Measurements from ENCODE around the gene RALGDS. TPM values are rescaled to one million over a fixed set of nuclear protein-coding genes. Genes with fewer than 3 reads are reported as not detected.
"Not testable (repeated sequence)": the region's sequence is repeated elsewhere in the genome, so short reads cannot be mapped to it uniquely, and the experiment has no call there.

RALGDS gene
- total and polyA plus RNA-seq, 2 donors (not counting 1 experiment from before 2014, with no cell fraction given): 62.4 to 88.0 TPM

DNA sequence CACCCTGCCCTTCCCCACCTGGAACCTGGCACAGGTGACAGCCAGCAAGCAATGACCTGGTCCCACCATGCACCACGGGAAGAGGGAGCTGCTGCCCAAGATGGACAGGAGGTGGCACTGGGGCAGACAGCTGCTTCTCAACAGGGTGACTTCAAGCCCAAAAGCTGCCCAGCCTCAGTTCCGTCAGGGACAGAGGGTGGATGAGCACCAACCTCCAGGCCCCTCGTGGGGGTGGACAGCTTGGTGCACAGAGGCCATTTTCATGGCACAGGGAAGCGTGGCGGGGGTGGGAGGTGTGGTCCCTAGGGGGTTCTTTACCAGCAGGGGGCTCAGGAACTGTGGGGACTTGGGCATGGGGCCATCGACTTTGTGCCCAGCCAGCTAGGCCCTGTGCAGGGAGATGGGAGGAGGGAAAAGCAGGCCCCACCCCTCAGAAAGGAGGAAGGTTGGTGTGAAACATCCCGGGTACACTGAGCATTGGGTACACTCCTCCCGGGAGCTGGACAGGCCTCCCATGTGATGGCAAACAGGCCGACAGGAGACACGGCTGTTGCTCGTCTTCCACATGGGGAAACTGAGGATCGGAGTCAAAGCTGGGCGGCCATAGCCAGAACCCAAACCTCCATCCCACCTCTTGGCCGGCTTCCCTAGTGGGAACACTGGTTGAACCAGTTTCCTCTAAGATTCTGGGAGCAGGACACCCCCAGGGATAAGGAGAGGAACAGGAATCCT is 57.4 kb downstream of the RALGDS start:
- Histone ChIP-seq H3K4me1 (ENCODE audit: control insufficient read depth in 2 of 2, insufficient read depth in 2 of 2, low read length in 2 of 2) (peaks cover 9 to 18% of the 10 kb centered on the region in 2 donors), H3K36me3 (replicated peaks in 1 of 2; ENCODE audit: control extremely low read depth in 1 of 2, control insufficient read depth in 1 of 2, extremely low read depth in 1 of 2, insufficient read depth in 2 of 2, low read length in 1 of 2) (no peaks in the 10 kb centered on the region), H2AFZ (ENCODE audit: insufficient read depth, low read depth, low read length, poor library complexity, severe bottlenecking) (no peak overlapping the region), H3K27ac (ENCODE audit: low read length in 2 of 2) (no peak overlapping the region), H3K79me2 (ENCODE audit: control insufficient read depth, insufficient read depth, low read length) (no peaks in the 10 kb centered on the region), H3K9me3 (ENCODE audit: control extremely low read depth in 1 of 3, control insufficient read depth in 2 of 3, insufficient read depth in 1 of 3, low read length in 2 of 3) (no peaks in the 10 kb centered on the region), H3K9ac (ENCODE audit: low read length) (no peak overlapping the region), H3K4me2 (replicated peaks; ENCODE audit: low read depth, low read length, poor library complexity, severe bottlenecking) (no peak overlapping the region), H3K27me3 (replicated peaks in 1 of 4; ENCODE audit: control extremely low read depth in 1 of 4, control insufficient read depth in 3 of 4, insufficient read depth in 4 of 4, low read length in 3 of 4) (no peaks in the 10 kb centered on the region), H4K20me1 (ENCODE audit: control insufficient read depth, insufficient read depth, low read length, poor library complexity, severe bottlenecking) (no peaks in the 10 kb centered on the region), H3K4me3 (ENCODE audit: control extremely low read depth in 1 of 5, extremely low read depth in 1 of 5, insufficient read depth in 1 of 5, low read depth in 2 of 5, low read length in 4 of 5) (no peak overlapping the region)
- intact Hi-C loops (cut with micrococcal nuclease): no loop called here
- DNase-seq (no peak), ATAC-seq (ENCODE audit: low read depth) (no peak)
- no peaks in the 10 kb centered on the region for H3K9me3 Mint-ChIP-seq (ENCODE audit: insufficient read depth)
- H3K27ac Mint-ChIP-seq: no peak overlapping the region
- no peak overlapping the region for H3K4me3 Mint-ChIP-seq
- H3K27me3 Mint-ChIP-seq: no peaks in the 10 kb centered on the region
- ChIA-PET POLR2A (no interaction called here), CTCF (no interaction called here)
- TF ChIP-seq CTCF (IDR thresholded peaks at IDR 0.05) (no peak), EZH2 (IDR thresholded peaks at IDR 0.05; ENCODE audit: borderline replicate concordance, insufficient read depth, low read depth, low read length, poor library complexity, severe bottlenecking) (no peak)
- peaks cover 15% of the 10 kb centered on the region for H3K4me1 Mint-ChIP-seq
- WGBS (ENCODE audit: insufficient coverage): 88% methylated on average over 14 of the region's 14 CpGs

- DNase-seq (no peak), ATAC-seq (ENCODE audit: low read depth) (no peak)
- Histone ChIP-seq H3K79me2 (ENCODE audit: control insufficient read depth, insufficient read depth, low read length) (no peaks in the 10 kb centered on the region), H3K4me1 (ENCODE audit: control insufficient read depth in 2 of 2, insufficient read depth in 2 of 2, low read length in 2 of 2) (peaks cover 9 to 21% of the 10 kb centered on the region in 2 donors), H3K9me3 (ENCODE audit: control extremely low read depth in 1 of 3, control insufficient read depth in 2 of 3, insufficient read depth in 1 of 3, low read length in 2 of 3) (no peaks in the 10 kb centered on the region), H3K27ac (ENCODE audit: low read length in 2 of 2) (no peak overlapping the region), H3K36me3 (replicated peaks in 1 of 2; ENCODE audit: control extremely low read depth in 1 of 2, control insufficient read depth in 1 of 2, extremely low read depth in 1 of 2, insufficient read depth in 2 of 2, low read length in 1 of 2) (no peaks in the 10 kb centered on the region), H3K27me3 (replicated peaks in 1 of 4; ENCODE audit: control extremely low read depth in 1 of 4, control insufficient read depth in 3 of 4, insufficient read depth in 4 of 4, low read length in 3 of 4) (no peaks in the 10 kb centered on the region), H3K4me2 (replicated peaks; ENCODE audit: low read depth, low read length, poor library complexity, severe bottlenecking) (no peak overlapping the region), H2AFZ (ENCODE audit: insufficient read depth, low read depth, low read length, poor library complexity, severe bottlenecking) (no peak overlapping the region), H3K9ac (ENCODE audit: low read length) (no peak overlapping the region), H4K20me1 (ENCODE audit: control insufficient read depth, insufficient read depth, low read length, poor library complexity, severe bottlenecking) (no peaks in the 10 kb centered on the region), H3K4me3 (ENCODE audit: control extremely low read depth in 1 of 5, extremely low read depth in 1 of 5, insufficient read depth in 1 of 5, low read depth in 2 of 5, low read length in 4 of 5) (no peak overlapping the region)
- CTCF ChIA-PET: no interaction called here
- no peaks in the 10 kb centered on the region for H3K27me3 Mint-ChIP-seq
- POLR2A ChIA-PET: no interaction called here
- H3K27ac Mint-ChIP-seq: no peak overlapping the region
- 39% methylated on average over 8 of the region's 8 CpGs for WGBS (ENCODE audit: insufficient coverage)
- H3K9me3 Mint-ChIP-seq (ENCODE audit: insufficient read depth): no peaks in the 10 kb centered on the region
- peaks cover 17% of the 10 kb centered on the region for H3K4me1 Mint-ChIP-seq
- no peak for TF ChIP-seq EZH2 (IDR thresholded peaks at IDR 0.05; ENCODE audit: borderline replicate concordance, insufficient read depth, low read depth, low read length, poor library complexity, severe bottlenecking)
- TF ChIP-seq CTCF (IDR thresholded peaks at IDR 0.05): no peak
- intact Hi-C loops (cut with micrococcal nuclease): no loop called here
- H3K4me3 Mint-ChIP-seq: no peak overlapping the region
These were observed 57.9 kb downstream of the RALGDS start for GRCh38 chr9:133063159-133063499.

DNA sequence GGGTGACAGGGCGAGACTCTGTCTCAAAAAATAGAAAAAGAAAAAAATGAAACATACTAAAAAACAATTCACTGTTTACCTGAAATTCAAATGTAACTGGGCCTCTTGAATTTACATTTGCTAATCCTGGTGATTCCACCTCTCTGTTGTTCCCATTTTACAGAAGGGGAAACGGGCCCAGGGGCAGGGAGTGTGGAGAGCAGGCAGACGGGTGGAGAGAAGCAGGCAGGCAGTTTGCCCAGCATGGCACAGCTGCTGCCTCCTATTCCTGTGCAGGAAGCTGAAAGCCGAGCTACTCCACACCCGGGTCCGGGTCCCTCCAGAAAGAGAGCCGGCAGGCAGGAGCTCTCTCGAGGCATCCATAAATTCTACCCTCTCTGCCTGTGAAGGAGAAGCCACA is 58.5 kb downstream of the RALGDS start:
- H3K27me3 ChIP-seq (replicated peaks in 1 of 4; ENCODE audit: control extremely low read depth in 1 of 4, control insufficient read depth in 3 of 4, insufficient read depth in 4 of 4, low read length in 3 of 4); H2AFZ ChIP-seq (ENCODE audit: insufficient read depth, low read depth, low read length, poor library complexity, severe bottlenecking); H3K4me3 ChIP-seq (ENCODE audit: control extremely low read depth in 1 of 5, extremely low read depth in 1 of 5, insufficient read depth in 1 of 5, low read depth in 2 of 5, low read length in 4 of 5); H3K9me3 ChIP-seq (ENCODE audit: control extremely low read depth in 1 of 3, control insufficient read depth in 2 of 3, insufficient read depth in 1 of 3, low read length in 2 of 3); ATAC-seq (ENCODE audit: low read depth); DNase-seq; H3K79me2 ChIP-seq (ENCODE audit: control insufficient read depth, insufficient read depth, low read length); H3K27ac ChIP-seq (ENCODE audit: low read length in 2 of 2); POLR2A ChIA-PET; CTCF ChIA-PET; intact Hi-C loops (cut with micrococcal nuclease); H3K4me2 ChIP-seq (replicated peaks; ENCODE audit: low read depth, low read length, poor library complexity, severe bottlenecking); H3K9ac ChIP-seq (ENCODE audit: low read length); H3K9me3 Mint-ChIP-seq (ENCODE audit: insufficient read depth); H3K27ac Mint-ChIP-seq; H3K27me3 Mint-ChIP-seq; H3K4me3 Mint-ChIP-seq; H3K36me3 ChIP-seq (replicated peaks in 1 of 2; ENCODE audit: control extremely low read depth in 1 of 2, control insufficient read depth in 1 of 2, extremely low read depth in 1 of 2, insufficient read depth in 2 of 2, low read length in 1 of 2); H4K20me1 ChIP-seq (ENCODE audit: control insufficient read depth, insufficient read depth, low read length, poor library complexity, severe bottlenecking): not testable (repeated sequence)
- WGBS (ENCODE audit: insufficient coverage): no CpG with 5 or more reads among the region's 8 CpGs
- H3K4me1 Mint-ChIP-seq: peaks cover 18% of the 10 kb centered on the region
- peaks cover 9 to 21% of the 10 kb centered on the region in 2 donors for H3K4me1 ChIP-seq (ENCODE audit: control insufficient read depth in 2 of 2, insufficient read depth in 2 of 2, low read length in 2 of 2)
